HepG2 (cell line): Measurements from ENCODE around the gene BBS9. TPM values are rescaled to one million over a fixed set of nuclear protein-coding genes. Genes with fewer than 3 reads are reported as not detected.

Source experiments
- ATAC-seq: fragments of 200-7000 bp; cut with Tn5 transposase; 3 replicates; pipeline ENCODE4 v1.9.1; 2020; ENCODE audit warnings: mild to moderate bottlenecking, moderate library complexity
- BruUV-seq: library from RNA; stranded (reverse); fragments of 400-500 nt; replicated peaks from 2 replicates; lab custom pipeline; 2021; lab: Mats Ljungman, UMichigan
- CTCF ChIA-PET: fragments of 300-600 bp; formaldehyde crosslinking; extraction: SDS; loops from one replicate; lab custom pipeline; 2021; ENCODE audit warnings: low total read pairs, inconsistent platforms, low intra/inter-chr PET ratio; lab: Yijun Ruan, JAX
- POLR2A ChIA-PET: fragments of 350-600 bp; sonication (Branson Sonifier 250); formaldehyde crosslinking; loops from one replicate; lab custom pipeline; 2020; ENCODE audit warnings: antibody characterized with exemption, inconsistent platforms; lab: Yijun Ruan, JAX
- DNase-seq: peaks from one replicate; pipeline ENCODE4 v3.0.0-alpha.2; 2015; ENCODE audit warnings: low spot score
- FAIRE-seq: peaks from 3 replicates; lab custom pipeline; 2011; peaks lifted over from hg19 to GRCh38; lab: Jason Lieb, UNC
- H2AFZ ChIP-seq: one replicate; pipeline ENCODE4 v1.6.1; 2011; ENCODE audit warnings: low read length, inconsistent platforms
- H3K27ac ChIP-seq: fragments of 300-600 bp; 3 replicates; pipeline ENCODE4 v1.8.0; 2011; ENCODE audit warnings: mixed run types, mild to moderate bottlenecking, mixed read lengths, low read length, inconsistent platforms; ENCODE audit not compliant: insufficient read depth; ENCODE audit errors: extremely low read length
- H3K27me3 ChIP-seq, 2 experiments: fragments of 200-600 bp in 1 of 2; 2 replicates in 1 of 2; 3 replicates in 1 of 2; pipeline versions ENCODE4 v1.6.0 to v1.8.0; 2011; ENCODE audit warnings: low read length in 2 of 2, mild to moderate bottlenecking in 2 of 2, moderate library complexity in 2 of 2, inconsistent platforms in 1 of 2; ENCODE audit not compliant: insufficient read depth in 2 of 2, control insufficient read depth in 1 of 2
- H3K36me3 ChIP-seq, 2 experiments: fragments of 200-600 bp in 1 of 2; replicated peaks in 1 of 2; 2 replicates in 1 of 2; 3 replicates in 1 of 2; pipeline versions ENCODE4 v1.5.1 to v1.8.0; 2011; ENCODE audit warnings: low read length in 2 of 2, inconsistent platforms in 1 of 2; ENCODE audit not compliant: insufficient read depth in 2 of 2, control insufficient read depth in 1 of 2
- H3K4me1 ChIP-seq: 2 replicates; pipeline ENCODE4 v1.5.1; 2012; ENCODE audit warnings: low read length, inconsistent platforms; ENCODE audit not compliant: insufficient read depth
- H3K4me2 ChIP-seq: 2 replicates; pipeline ENCODE4 v1.6.0; 2011; ENCODE audit warnings: low read depth, low read length, inconsistent platforms
- H3K4me3 ChIP-seq, 3 experiments: fragments of 200-600 bp in 1 of 3; sonication (generic), shearing (Covaris generic) in 1 of 3; replicated peaks in 1 of 3; 2 replicates each; pipeline ENCODE4 v1.5.1; 2011 to 2016; ENCODE audit warnings: low read length in 3 of 3, inconsistent platforms in 2 of 3, low read depth in 2 of 3, mild to moderate bottlenecking in 2 of 3, control low read depth in 1 of 3, mixed read lengths in 1 of 3; ENCODE audit not compliant: insufficient read depth in 1 of 3
- H3K79me2 ChIP-seq: one replicate; pipeline ENCODE4 v1.6.1; 2011; ENCODE audit warnings: low read length, inconsistent platforms; ENCODE audit not compliant: insufficient read depth
- H3K9ac ChIP-seq: 2 replicates; pipeline ENCODE4 v1.6.0; 2011; ENCODE audit warnings: mild to moderate bottlenecking, low read depth, low read length, inconsistent platforms; ENCODE audit not compliant: insufficient read depth
- H3K9me3 ChIP-seq: 2 replicates; pipeline ENCODE4 v1.5.1; 2012; ENCODE audit warnings: mild to moderate bottlenecking, low read length
- H4K20me1 ChIP-seq: 2 replicates; pipeline ENCODE4 v1.6.0; 2011; ENCODE audit warnings: inconsistent platforms, mild to moderate bottlenecking, low read length, moderate library complexity; ENCODE audit not compliant: insufficient read depth
- HNF4G ChIP-seq, 2 experiments: sonication (generic) in 1 of 2; formaldehyde crosslinking in 1 of 2; IDR thresholded peaks; 2 replicates each; pipeline versions ENCODE4 v1.4.0 to v1.6.1; 2011 to 2020; ENCODE audit warnings: borderline replicate concordance in 2 of 2, low read depth in 2 of 2, mild to moderate bottlenecking in 2 of 2, low read length in 1 of 2, missing genetic modification reagents in 1 of 2, moderate library complexity in 1 of 2
- ISX ChIP-seq: sonication (generic); formaldehyde crosslinking; conservative IDR thresholded peaks from 2 replicates; pipeline ENCODE4 v1.5.0; 2020; ENCODE audit warnings: missing genetic modification reagents
- KAT2B ChIP-seq: fragments of 150-350 bp; IDR thresholded peaks from 2 replicates; pipeline ENCODE4 v1.6.1; 2014; ENCODE audit warnings: low read depth, low read length, borderline replicate concordance
- MAFK ChIP-seq, 2 experiments: IDR thresholded peaks in 1 of 2; conservative IDR thresholded peaks in 1 of 2; 2 replicates each; pipeline ENCODE4 v1.6.1; 2011; ENCODE audit warnings: improper control_type of control experiment in 2 of 2, low read length in 2 of 2
- ZNF335 ChIP-seq: sonication (generic); formaldehyde crosslinking; IDR thresholded peaks from 2 replicates; pipeline ENCODE4 v1.4.0; 2020; ENCODE audit warnings: missing genetic modification reagents
- WGBS: methylation state at CpG from one replicate; pipeline ENCODE4 v1.1.6; 2017; ENCODE audit warnings: low lambda C conversion rate; 5-methylcytosine and 5-hydroxymethylcytosine counted together
- in situ Hi-C: cut with HindIII; loops from 2 replicates; pipeline ENCODE4 v1.10.0; 2017; ENCODE audit warnings: low pct_unique_long_range_greater_than_20kb; ENCODE audit not compliant: extremely low pct_ligation_motif_present
- intact Hi-C: fragments of 100-400 bp; cut with micrococcal nuclease; formaldehyde crosslinking; loops from one replicate; pipeline ENCODE4 v1.10.0; 2022; ENCODE audit not compliant: unreplicated experiment
- polyA plus RNA-seq, 8 experiments: library from polyadenylated mRNA; depleted of rRNA in 3 of 8; stranded (reverse) in 7 of 8; unstranded in 1 of 8; fragments of >200 nt; fragmentation: Illumina TruSeq in 4 of 8; extraction: Trizol in 4 of 8; gene quantifications; 2 replicates each; pipeline versions ENCODE4 v1.2.1 to v1.2.3, GENCODE V29; 2011 to 2016; ENCODE audit warnings: low read depth in 4 of 8, missing spikeins in 1 of 8, mixed read lengths in 1 of 8; ENCODE audit not compliant: insufficient read depth in 1 of 8
- total RNA-seq, 5 experiments: library from RNA; depleted of rRNA; stranded (reverse); fragments of >200 nt; fragmentation: Illumina TruSeq; extraction: Trizol; gene quantifications; 2 replicates each; pipeline ENCODE4 v1.2.3, GENCODE V29; 2016; ENCODE audit warnings: low read depth in 1 of 5
- TF ChIP-seq, protein P1 (sequence below): IDR thresholded peaks from 2 replicates; pipeline ENCODE4 v1.4.0; 2020; ENCODE audit warnings: mild to moderate bottlenecking, missing genetic modification reagents
- TF ChIP-seq, protein P2 (sequence below): sonication (generic); IDR thresholded peaks from 2 replicates; pipeline ENCODE4 v1.6.1; 2016; ENCODE audit warnings: low read depth, borderline replicate concordance
- TF ChIP-seq, protein P3 (sequence below): sonication (generic); formaldehyde crosslinking; IDR thresholded peaks from 2 replicates; pipeline ENCODE4 v1.4.0; 2020; ENCODE audit warnings: low read depth, mild to moderate bottlenecking, missing genetic modification reagents
- TF ChIP-seq, protein P4 (sequence below): sonication (generic); formaldehyde crosslinking; IDR thresholded peaks from 2 replicates; pipeline ENCODE4 v1.8.0; 2022; ENCODE audit warnings: mild to moderate bottlenecking, missing genetic modification reagents; ENCODE audit not compliant: insufficient replicate concordance

The BBS9 gene
- total and polyA plus RNA-seq, 2 of the 13 experiments (the other 11 are each of a cell fraction or from before 2014, with no cell fraction given), result 5.1 to 7.8 TPM

DNA sequence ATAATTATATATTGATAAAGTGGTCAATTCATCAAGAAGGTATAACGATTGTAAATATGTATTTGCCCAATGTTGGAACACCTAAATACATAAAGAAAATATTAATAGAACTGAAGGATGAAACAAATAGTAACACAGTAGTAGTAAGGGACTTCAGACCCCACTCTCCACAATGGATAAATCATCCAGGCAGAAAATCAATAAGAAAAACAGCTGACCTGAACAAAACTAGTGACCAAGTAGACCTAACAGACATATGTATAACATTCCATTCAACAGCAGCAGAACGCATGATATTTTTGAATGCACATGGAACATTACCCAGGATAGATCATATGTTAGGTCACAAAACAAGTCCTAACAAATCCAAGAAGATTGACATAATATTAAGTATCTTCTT lies 489.9 kb downstream of the BBS9 start:
- ChIA-PET CTCF (no interaction called here), POLR2A (no interaction called here)
- Histone ChIP-seq H3K27me3 (no peaks in the 10 kb centered on the region), H3K9me3 (peaks cover 5% of the 10 kb centered on the region; the same call in 1 of the 2 replicates), H3K27ac (no peak overlapping the region), H4K20me1 (no peaks in the 10 kb centered on the region), H3K36me3 (no peaks in the 10 kb centered on the region), H3K79me2 (no peaks in the 10 kb centered on the region), H2AFZ (no peak overlapping the region), H3K9ac (no peak overlapping the region), H3K4me3 (no peak overlapping the region), H3K4me1 (peaks cover 13% of the 10 kb centered on the region; the same call in 1 of the 2 replicates), H3K4me2 (no peak overlapping the region)
- no peak for FAIRE-seq
- WGBS, result 31% methylated on average over 2 of the region's 2 CpGs
- BruUV-seq, result no TSS peak
- intact Hi-C loops, result no loop called here
- in situ Hi-C loops, result no loop called here
- no peak; the same call in 2 of the 3 replicates for ATAC-seq
- DNase-seq, result peak; percentile 2
- TF ChIP-seq MAFK (conservative IDR thresholded peaks at IDR 0.05 in 1 of 2, IDR thresholded peaks at IDR 0.05 in 1 of 2; ENCODE audit: low read length in 2 of 2), result peak; percentile 23 to 38; a peak in 3 of 4 replicates
- TF ChIP-seq, protein P1, sequence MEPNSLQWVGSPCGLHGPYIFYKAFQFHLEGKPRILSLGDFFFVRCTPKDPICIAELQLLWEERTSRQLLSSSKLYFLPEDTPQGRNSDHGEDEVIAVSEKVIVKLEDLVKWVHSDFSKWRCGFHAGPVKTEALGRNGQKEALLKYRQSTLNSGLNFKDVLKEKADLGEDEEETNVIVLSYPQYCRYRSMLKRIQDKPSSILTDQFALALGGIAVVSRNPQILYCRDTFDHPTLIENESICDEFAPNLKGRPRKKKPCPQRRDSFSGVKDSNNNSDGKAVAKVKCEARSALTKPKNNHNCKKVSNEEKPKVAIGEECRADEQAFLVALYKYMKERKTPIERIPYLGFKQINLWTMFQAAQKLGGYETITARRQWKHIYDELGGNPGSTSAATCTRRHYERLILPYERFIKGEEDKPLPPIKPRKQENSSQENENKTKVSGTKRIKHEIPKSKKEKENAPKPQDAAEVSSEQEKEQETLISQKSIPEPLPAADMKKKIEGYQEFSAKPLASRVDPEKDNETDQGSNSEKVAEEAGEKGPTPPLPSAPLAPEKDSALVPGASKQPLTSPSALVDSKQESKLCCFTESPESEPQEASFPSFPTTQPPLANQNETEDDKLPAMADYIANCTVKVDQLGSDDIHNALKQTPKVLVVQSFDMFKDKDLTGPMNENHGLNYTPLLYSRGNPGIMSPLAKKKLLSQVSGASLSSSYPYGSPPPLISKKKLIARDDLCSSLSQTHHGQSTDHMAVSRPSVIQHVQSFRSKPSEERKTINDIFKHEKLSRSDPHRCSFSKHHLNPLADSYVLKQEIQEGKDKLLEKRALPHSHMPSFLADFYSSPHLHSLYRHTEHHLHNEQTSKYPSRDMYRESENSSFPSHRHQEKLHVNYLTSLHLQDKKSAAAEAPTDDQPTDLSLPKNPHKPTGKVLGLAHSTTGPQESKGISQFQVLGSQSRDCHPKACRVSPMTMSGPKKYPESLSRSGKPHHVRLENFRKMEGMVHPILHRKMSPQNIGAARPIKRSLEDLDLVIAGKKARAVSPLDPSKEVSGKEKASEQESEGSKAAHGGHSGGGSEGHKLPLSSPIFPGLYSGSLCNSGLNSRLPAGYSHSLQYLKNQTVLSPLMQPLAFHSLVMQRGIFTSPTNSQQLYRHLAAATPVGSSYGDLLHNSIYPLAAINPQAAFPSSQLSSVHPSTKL (CRISPR knock-in tag), result no peak
- TF ChIP-seq, protein P2, sequence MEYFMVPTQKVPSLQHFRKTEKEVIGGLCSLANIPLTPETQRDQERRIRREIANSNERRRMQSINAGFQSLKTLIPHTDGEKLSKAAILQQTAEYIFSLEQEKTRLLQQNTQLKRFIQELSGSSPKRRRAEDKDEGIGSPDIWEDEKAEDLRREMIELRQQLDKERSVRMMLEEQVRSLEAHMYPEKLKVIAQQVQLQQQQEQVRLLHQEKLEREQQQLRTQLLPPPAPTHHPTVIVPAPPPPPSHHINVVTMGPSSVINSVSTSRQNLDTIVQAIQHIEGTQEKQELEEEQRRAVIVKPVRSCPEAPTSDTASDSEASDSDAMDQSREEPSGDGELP, result peak; percentile 75
- TF ChIP-seq, protein P3, sequence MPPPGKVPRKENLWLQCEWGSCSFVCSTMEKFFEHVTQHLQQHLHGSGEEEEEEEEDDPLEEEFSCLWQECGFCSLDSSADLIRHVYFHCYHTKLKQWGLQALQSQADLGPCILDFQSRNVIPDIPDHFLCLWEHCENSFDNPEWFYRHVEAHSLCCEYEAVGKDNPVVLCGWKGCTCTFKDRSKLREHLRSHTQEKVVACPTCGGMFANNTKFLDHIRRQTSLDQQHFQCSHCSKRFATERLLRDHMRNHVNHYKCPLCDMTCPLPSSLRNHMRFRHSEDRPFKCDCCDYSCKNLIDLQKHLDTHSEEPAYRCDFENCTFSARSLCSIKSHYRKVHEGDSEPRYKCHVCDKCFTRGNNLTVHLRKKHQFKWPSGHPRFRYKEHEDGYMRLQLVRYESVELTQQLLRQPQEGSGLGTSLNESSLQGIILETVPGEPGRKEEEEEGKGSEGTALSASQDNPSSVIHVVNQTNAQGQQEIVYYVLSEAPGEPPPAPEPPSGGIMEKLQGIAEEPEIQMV (CRISPR knock-in tag), result no peak
- TF ChIP-seq ISX (CRISPR knock-in tag), result no peak
- peak; percentile 40 for TF ChIP-seq HNF4G (IDR thresholded peaks at IDR 0.05; ENCODE audit: borderline replicate concordance, low read depth, low read length)
- no peak for TF ChIP-seq HNF4G (CRISPR knock-in tag; IDR thresholded peaks at IDR 0.05; ENCODE audit: borderline replicate concordance, low read depth)
- 0 out of 2 replicates have a peak, but pooled peaks have one; percentile 16 for TF ChIP-seq KAT2B
- TF ChIP-seq, protein P4, sequence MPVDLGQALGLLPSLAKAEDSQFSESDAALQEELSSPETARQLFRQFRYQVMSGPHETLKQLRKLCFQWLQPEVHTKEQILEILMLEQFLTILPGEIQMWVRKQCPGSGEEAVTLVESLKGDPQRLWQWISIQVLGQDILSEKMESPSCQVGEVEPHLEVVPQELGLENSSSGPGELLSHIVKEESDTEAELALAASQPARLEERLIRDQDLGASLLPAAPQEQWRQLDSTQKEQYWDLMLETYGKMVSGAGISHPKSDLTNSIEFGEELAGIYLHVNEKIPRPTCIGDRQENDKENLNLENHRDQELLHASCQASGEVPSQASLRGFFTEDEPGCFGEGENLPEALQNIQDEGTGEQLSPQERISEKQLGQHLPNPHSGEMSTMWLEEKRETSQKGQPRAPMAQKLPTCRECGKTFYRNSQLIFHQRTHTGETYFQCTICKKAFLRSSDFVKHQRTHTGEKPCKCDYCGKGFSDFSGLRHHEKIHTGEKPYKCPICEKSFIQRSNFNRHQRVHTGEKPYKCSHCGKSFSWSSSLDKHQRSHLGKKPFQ (CRISPR knock-in tag), result no peak
- no peak for TF ChIP-seq ZNF335
